Iris pigment epithelial cell (primary cell): Measurements from ENCODE around the gene SEC16A.

Experiments used
- DNase-seq: peaks from one replicate; pipeline ENCODE4 v3.0.0-alpha.2; 2011; ENCODE audit warnings: low read depth

Gene SEC16A

GRCh38 chr9:136485049-136486045 is 2.5 kb upstream of the SEC16A start:
- peak; percentile 62 for DNase-seq

- no peak for DNase-seq
Observed at GRCh38 chr9:136484153-136485048, 1.6 kb upstream of the SEC16A start.

GRCh38 chr9:136483589-136484152 is 831 bp upstream of the SEC16A start:
- DNase-seq, result peak; percentile 74

GRCh38 chr9:136482046-136482792 is 621 bp downstream of the SEC16A start:
- peak; percentile 67 for DNase-seq

GRCh38 chr9:136481558-136481957 is 1.3 kb downstream of the SEC16A start:
- no peak for DNase-seq

- no peak for DNase-seq
Observed at GRCh38 chr9:136476369-136477150, 6.3 kb downstream of the SEC16A start.

GRCh38 chr9:136474974-136475865 is 7.6 kb downstream of the SEC16A start:
- no peak for DNase-seq

- DNase-seq, result no peak
Observed at GRCh38 chr9:136474021-136474640, 8.7 kb downstream of the SEC16A start.

- no peak for DNase-seq
Observed at GRCh38 chr9:136473354-136473721, 9.5 kb downstream of the SEC16A start.

GRCh38 chr9:136472640-136473353 is 10.0 kb downstream of the SEC16A start:
- DNase-seq, result no peak

GRCh38 chr9:136471802-136472487 is 10.9 kb downstream of the SEC16A start:
- no peak for DNase-seq

GRCh38 chr9:136470792-136471469 is 11.9 kb downstream of the SEC16A start:
- no peak for DNase-seq

GRCh38 chr9:136470356-136470755 is 12.5 kb downstream of the SEC16A start:
- DNase-seq, result no peak

- DNase-seq, result no peak
Observed at GRCh38 chr9:136467766-136468165, 15.1 kb downstream of the SEC16A start.

- no peak for DNase-seq
Observed at GRCh38 chr9:136466155-136466541, 16.7 kb downstream of the SEC16A start.

- no peak for DNase-seq
Observed at GRCh38 chr9:136465500-136466154, 17.2 kb downstream of the SEC16A start.

- DNase-seq, result no peak
Observed at GRCh38 chr9:136464241-136464640, 18.6 kb downstream of the SEC16A start.
